Activated CD4-positive, alpha-beta T cell treated with anti-CD3 and anti-CD28 coated beads, Interleukin-2, Interleukin-6, amounts not matched to agents 100 ng/mL and 50 ng/mL, durations not matched to agents 16 hours and 8 hours (primary cell): Measurements from ENCODE around the gene CXCL17.
"Not testable (repeated sequence)": the region's sequence is repeated elsewhere in the genome, so short reads cannot be mapped to it uniquely, and the experiment has no call there.

Source experiments
- DNase-seq: peaks from one replicate; pipeline ENCODE4 v3.0.0-alpha.2; 2020

CXCL17 gene, protein sequence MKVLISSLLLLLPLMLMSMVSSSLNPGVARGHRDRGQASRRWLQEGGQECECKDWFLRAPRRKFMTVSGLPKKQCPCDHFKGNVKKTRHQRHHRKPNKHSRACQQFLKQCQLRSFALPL

GRCh38 chr19:42442833-42443232 is at the start of gene CXCL17:
TSS of gene CXCL17 (minus strand) at chr19:42442946. CDS start at chr19:42442832, 114 bp downstream.
- no peak for DNase-seq

- DNase-seq, result no peak
These were observed 46.2 kb upstream of the CXCL17 start for GRCh38 chr19:42488783-42489521.

DNA sequence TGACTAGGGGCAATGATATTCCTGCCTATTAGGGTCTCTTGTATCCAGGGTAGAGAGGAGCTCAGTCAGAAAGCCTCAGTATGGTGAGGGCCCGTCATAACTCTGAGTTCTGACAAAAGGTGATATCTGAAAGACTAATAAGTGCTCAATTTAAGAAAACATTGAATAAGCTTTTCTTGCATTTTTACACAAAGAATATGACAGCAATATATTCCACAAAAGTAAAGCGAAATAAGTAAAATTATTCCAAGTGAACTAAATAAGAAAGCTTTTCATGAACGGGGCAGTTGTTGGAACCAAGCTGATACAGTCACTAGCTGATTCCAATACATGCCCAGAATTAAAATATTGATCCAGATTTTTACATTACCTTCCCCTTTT is 45.0 kb upstream of the CXCL17 start:
- DNase-seq, result no peak

- DNase-seq, result peak; percentile 27
These were observed 44.5 kb upstream of the CXCL17 start for GRCh38 chr19:42487032-42487797.

GRCh38 chr19:42485036-42485435 is 42.3 kb upstream of the CXCL17 start:
- DNase-seq, result not testable (repeated sequence)

- DNase-seq, result peak; percentile 62
These were observed 37.8 kb upstream of the CXCL17 start for GRCh38 chr19:42480335-42481095.

- DNase-seq, result no peak
These were observed 37.0 kb upstream of the CXCL17 start for GRCh38 chr19:42479736-42480135.

- DNase-seq, result no peak
These were observed 36.1 kb upstream of the CXCL17 start for GRCh38 chr19:42478765-42479311.

GRCh38 chr19:42477933-42478332 is 35.2 kb upstream of the CXCL17 start:
- no peak for DNase-seq

DNA sequence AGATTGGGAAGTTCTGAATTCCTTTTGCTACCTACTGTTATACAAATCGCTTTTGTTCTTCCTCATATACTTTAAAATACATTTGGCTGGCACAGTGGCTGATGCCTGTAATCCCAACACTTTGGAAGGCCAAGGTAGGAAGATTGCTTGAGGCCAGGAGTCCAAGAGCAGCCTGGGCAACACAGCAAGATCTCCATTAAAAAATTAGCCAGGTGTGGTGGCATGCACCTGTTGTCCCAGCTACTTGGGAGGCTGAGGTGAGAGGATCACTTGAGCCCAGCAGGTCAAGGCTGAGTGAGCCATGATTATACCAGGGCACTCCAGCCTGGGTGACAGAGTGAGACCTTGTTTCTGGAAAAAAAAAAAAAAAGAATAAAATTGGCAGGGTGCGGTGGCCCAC is 34.4 kb upstream of the CXCL17 start:
- no peak for DNase-seq

GRCh38 chr19:42475366-42475765 is 32.6 kb upstream of the CXCL17 start:
- no peak for DNase-seq

GRCh38 chr19:42474743-42475142 is 32.0 kb upstream of the CXCL17 start:
- no peak for DNase-seq

- no peak for DNase-seq
These were observed 30.9 kb upstream of the CXCL17 start for GRCh38 chr19:42473686-42474085.

GRCh38 chr19:42472402-42473147 is 29.8 kb upstream of the CXCL17 start:
- no peak for DNase-seq

GRCh38 chr19:42471554-42472249 is 29.0 kb upstream of the CXCL17 start:
- DNase-seq, result no peak

- DNase-seq, result no peak
These were observed 26.8 kb upstream of the CXCL17 start for GRCh38 chr19:42469311-42470235.

- no peak for DNase-seq
These were observed 25.6 kb upstream of the CXCL17 start for GRCh38 chr19:42468273-42468796.

- no peak for DNase-seq
These were observed 24.5 kb upstream of the CXCL17 start for GRCh38 chr19:42467183-42467760.

- DNase-seq, result no peak
These were observed 23.9 kb upstream of the CXCL17 start for GRCh38 chr19:42466521-42467182.
